Mucosa of descending colon (tissue), 3 donors: ENCODE measurements around the gene DNM3. TPM values are rescaled to one million over a fixed set of nuclear protein-coding genes. Genes with fewer than 3 reads are reported as not detected.

Experiments
- ATAC-seq: fragments of 200-7000 bp; cut with Tn5 transposase; one replicate; pipeline ENCODE4 v1.9.1; 2020; ENCODE audit warnings: mild to moderate bottlenecking, moderate library complexity
- DNase-seq, 3 donors: peaks; one replicate each; pipeline ENCODE4 v3.0.0-alpha.2; 2020
- H3K36me3 ChIP-seq: fragments of 200-600 bp; one replicate; pipeline ENCODE4 v1.8.0; 2021; ENCODE audit warnings: low read depth, mild to moderate bottlenecking
- H3K4me1 ChIP-seq: fragments of 200-600 bp; one replicate; pipeline ENCODE4 v1.8.0; 2021; ENCODE audit warnings: low read depth, mild to moderate bottlenecking
- H3K4me3 ChIP-seq: fragments of 200-600 bp; one replicate; pipeline ENCODE4 v1.8.0; 2021; ENCODE audit warnings: mild to moderate bottlenecking
- H3K9me3 ChIP-seq: fragments of 200-600 bp; one replicate; pipeline ENCODE4 v1.8.0; 2021; ENCODE audit warnings: mild to moderate bottlenecking
- intact Hi-C, 2 donors: fragments of 100-400 bp; cut with DNase I in 1 of 2; cut with micrococcal nuclease in 1 of 2; formaldehyde crosslinking; loops; one replicate each; pipeline versions ENCODE4 v1.11.0 to v1.11.1; 2022; cut with DNase I, micrococcal nuclease
- total RNA-seq, 3 donors: library from RNA; stranded (reverse); fragmentation: NEBNext Ultra II Directional in 2 of 3; extraction: Animal tissue kit (Norgen Biotek cat#: 25700) in 2 of 3; gene quantifications; one replicate each; pipeline versions ENCODE4 v1.2.1 to v1.2.4, GENCODE V29; 2021 to 2023
- TF ChIP-seq, protein P1 (sequence below): fragments of 200-600 bp; IDR thresholded peaks from one replicate; pipeline ENCODE4 v1.8.0; 2022; ENCODE audit warnings: antibody characterized with exemption, mild to moderate bottlenecking
- donor health status: DM: no; HTN: no; CAD: no; lungs with moderate emphysema.
- donor health status: DM: no; HTN: no; CAD: no.
- donor health status: DM: no; HTN: yes; CAD: no.

The DNM3 gene
- total RNA-seq, 3 donors from 2014 or later: 1.4 to 6.4 (median 2.1) TPM

DNA sequence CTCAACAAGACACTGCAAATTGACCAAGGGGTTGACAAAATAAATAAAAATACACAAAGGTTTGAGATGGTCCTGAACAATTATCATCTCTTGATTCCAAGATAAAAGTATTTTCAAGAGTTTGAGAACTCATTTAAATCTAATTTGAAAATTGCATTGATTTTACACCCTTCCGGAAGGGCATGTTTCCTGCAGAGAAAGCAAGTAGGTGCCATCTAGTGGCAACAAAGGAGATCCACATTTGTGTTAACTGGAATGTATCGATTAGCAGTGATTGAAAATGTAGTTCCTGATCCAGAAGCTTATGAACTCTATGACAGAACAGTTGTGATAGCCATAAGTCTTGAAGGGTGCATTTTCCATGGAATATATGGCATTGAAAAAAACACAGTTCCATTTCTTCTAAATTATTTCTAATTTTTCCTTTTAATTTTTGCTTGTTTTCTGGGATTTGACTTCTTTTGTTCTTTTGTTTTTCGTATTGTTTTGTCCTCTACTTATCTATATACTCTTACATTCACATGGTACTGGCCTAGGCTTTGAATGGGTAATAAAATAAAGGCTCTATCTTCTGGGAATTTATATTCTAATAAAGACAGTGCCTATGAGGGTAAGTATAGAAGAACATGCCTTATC is 143.7 kb downstream of the DNM3 start:
- ATAC-seq: peak; percentile 67
- DNase-seq: peak in 1 of 3 donors; percentile 17
- TF ChIP-seq, protein P1, sequence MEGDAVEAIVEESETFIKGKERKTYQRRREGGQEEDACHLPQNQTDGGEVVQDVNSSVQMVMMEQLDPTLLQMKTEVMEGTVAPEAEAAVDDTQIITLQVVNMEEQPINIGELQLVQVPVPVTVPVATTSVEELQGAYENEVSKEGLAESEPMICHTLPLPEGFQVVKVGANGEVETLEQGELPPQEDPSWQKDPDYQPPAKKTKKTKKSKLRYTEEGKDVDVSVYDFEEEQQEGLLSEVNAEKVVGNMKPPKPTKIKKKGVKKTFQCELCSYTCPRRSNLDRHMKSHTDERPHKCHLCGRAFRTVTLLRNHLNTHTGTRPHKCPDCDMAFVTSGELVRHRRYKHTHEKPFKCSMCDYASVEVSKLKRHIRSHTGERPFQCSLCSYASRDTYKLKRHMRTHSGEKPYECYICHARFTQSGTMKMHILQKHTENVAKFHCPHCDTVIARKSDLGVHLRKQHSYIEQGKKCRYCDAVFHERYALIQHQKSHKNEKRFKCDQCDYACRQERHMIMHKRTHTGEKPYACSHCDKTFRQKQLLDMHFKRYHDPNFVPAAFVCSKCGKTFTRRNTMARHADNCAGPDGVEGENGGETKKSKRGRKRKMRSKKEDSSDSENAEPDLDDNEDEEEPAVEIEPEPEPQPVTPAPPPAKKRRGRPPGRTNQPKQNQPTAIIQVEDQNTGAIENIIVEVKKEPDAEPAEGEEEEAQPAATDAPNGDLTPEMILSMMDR: no peak
- intact Hi-C loops: loop anchor here (2.0 to 10.0 kb wide), 3 partner anchors 183 to 340 kb away; no protein-coding TSS in a partner anchor
- H3K4me3 ChIP-seq: no peak overlapping the region
- no peaks in the 10 kb centered on the region for H3K9me3 ChIP-seq
- H3K36me3 ChIP-seq: no peaks in the 10 kb centered on the region
- H3K4me1 ChIP-seq: peaks cover 3% of the 10 kb centered on the region

DNA sequence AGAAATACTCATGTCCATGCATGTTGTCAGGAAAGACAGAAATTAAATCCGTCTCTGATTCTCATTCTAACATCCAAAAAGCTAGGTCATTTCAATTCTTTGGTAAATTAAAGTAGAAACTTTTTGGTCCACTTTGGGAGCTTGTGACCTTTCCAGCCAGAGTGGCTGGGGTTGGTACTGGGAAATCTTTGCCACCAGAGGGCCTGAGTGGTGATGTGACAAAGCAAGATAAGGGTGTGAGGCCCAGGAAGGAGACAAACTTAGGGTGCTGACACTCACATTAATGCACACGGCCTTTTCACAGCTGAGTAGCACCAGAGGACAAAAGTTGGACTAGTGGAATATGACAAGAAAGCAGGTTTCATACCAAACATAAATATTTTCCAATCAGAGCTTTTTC is 144.3 kb downstream of the DNM3 start:
- H3K9me3 ChIP-seq: no peaks in the 10 kb centered on the region
- no peaks in the 10 kb centered on the region for H3K36me3 ChIP-seq
- intact Hi-C loops: loop anchor here in 1 of 2 donors (2.0 to 10.0 kb wide), 2 partner anchors 185 to 341 kb away; no protein-coding TSS in a partner anchor
- no peak overlapping the region for H3K4me3 ChIP-seq
- peaks cover 3% of the 10 kb centered on the region for H3K4me1 ChIP-seq
- ATAC-seq: no peak
- TF ChIP-seq, protein P1: no peak
- DNase-seq: peak in 2 of 3 donors; percentile 15 to 23

DNA sequence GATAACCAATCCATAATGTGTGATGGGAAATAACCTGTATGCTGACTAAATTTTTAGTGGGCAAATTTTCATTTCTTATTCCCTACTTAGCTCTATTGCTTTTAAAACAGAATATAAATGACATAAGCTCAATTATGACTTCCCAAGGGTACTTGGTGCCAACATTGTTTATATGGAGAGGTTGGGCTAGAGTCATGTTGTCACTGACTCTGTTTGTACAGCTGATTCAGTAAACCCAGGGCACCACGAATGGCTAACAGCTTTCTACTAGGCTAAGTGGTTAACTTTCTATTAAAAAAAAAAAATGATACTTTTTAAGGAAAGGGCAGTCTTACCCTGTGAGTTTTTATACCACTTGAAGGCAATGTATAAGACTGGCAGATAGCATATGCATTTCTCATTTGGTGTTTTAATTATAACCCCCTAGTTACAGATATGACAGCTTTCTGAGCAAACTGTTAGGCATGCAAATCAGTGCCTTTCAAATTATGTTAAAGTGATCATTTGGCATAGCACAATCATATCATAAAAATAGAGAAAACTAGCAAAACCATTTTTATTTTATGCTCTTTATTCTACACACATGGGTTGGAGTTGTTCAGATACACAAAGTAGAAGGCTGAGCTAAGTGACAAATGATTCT is 147.1 kb downstream of the DNM3 start:
- DNase-seq (no peak), ATAC-seq (no peak)
- Histone ChIP-seq H3K4me1 (peaks cover 3% of the 10 kb centered on the region), H3K4me3 (no peak overlapping the region), H3K36me3 (no peaks in the 10 kb centered on the region), H3K9me3 (no peaks in the 10 kb centered on the region)
- TF ChIP-seq, protein P1: no peak
- intact Hi-C loops: loop anchor here in 1 of 2 donors (10.0 kb wide), 1 partner anchor 344 kb away; no protein-coding TSS in a partner anchor

DNA sequence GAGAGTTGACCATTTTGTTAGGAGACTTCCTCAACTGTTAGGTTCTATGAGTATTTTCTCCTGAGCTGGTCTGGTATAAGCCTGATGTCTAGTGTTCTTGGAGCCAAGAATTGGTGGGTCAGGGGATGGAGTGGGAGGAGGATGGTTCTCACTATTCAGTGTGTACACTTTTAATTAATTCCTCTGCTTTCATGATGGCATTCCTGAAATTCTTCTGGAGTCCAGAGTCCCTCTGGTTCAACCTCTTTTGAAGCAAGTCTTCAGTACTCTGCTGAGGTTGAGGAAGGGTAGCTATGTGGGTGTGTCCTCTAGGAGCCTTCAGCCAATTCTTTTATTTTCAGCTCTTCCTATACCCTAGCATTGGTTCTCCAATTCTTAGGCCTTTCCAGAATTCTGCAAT is 149.1 kb downstream of the DNM3 start:
- no peak for ATAC-seq
- H3K9me3 ChIP-seq: no peaks in the 10 kb centered on the region
- intact Hi-C loops: no loop called here
- no peaks in the 10 kb centered on the region for H3K4me1 ChIP-seq
- no peak overlapping the region for H3K4me3 ChIP-seq
- no peak for DNase-seq
- no peaks in the 10 kb centered on the region for H3K36me3 ChIP-seq
- TF ChIP-seq, protein P1: no peak

DNA sequence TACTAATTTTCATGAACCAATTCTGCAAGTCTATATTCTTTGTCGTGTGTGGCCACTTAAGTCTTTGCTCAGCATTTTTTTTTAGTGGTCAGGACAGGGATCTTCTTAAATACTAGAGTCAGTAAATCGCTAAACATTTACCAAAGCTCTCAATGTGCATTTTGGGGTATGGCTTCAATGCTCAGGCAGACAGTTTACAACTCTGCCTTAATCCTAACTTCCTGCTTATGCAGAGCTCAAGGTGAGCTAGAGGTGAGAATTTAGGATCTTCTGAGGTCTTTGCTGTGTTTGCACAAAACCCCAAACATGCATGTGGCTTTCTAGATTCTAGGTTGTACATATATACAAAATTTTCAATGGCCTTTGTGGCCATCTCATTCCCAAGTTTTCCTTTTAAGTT is 153.0 kb downstream of the DNM3 start:
- no peaks in the 10 kb centered on the region for H3K36me3 ChIP-seq
- no peaks in the 10 kb centered on the region for H3K4me1 ChIP-seq
- no peaks in the 10 kb centered on the region for H3K9me3 ChIP-seq
- no peak overlapping the region for H3K4me3 ChIP-seq
- TF ChIP-seq, protein P1: no peak
- intact Hi-C loops: no loop called here
- DNase-seq: no peak
- ATAC-seq: no peak
